Measurements from ENCODE around the gene FHOD3. TPM values are rescaled to one million over a fixed set of nuclear protein-coding genes. Genes with fewer than 3 reads are reported as not detected.

FHOD3 gene
- total and polyA plus RNA-seq, 2 of the 13 experiments (the other 11 are each of a cell fraction or from before 2014, with no cell fraction given), result 0.07 TPM; not detected in 1

DNA sequence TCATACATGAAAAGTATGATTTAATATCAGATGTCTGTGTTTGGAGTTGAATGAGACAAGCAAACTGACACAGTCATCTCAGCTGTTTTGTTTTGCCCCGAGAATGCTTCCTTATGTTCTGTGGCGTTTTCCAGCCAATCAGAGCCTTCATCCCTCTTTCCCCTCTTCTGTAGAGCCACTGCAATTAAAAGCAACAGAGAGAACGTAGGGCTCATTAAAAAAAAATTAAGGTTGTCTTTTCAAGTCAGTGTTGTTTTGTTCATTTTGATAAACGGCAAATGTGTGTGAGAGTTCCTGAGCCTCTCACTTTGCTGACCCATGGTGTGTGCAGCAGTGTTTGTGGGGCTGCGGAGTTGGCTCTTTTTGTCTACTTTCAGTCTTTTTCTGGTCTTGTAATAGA is 216.0 kb downstream of the FHOD3 start (continued):
- no peak for TF ChIP-seq ZBTB37 (CRISPR knock-in tag; IDR thresholded peaks at IDR 0.05)

GRCh38 chr18:36514778-36515177 is 217.3 kb downstream of the FHOD3 start:
- H3K79me2 ChIP-seq (ENCODE audit: insufficient read depth, low read length), result no peaks in the 10 kb centered on the region
- no peak overlapping the region for H3K27ac ChIP-seq (ENCODE audit: extremely low read length, insufficient read depth, low read length)
- peaks cover 0 to 11% of the 10 kb centered on the region in 2 experiments; a peak in 1 of 5 replicates for H3K27me3 ChIP-seq (ENCODE audit: control insufficient read depth in 1 of 2, insufficient read depth in 2 of 2, low read length in 2 of 2)
- H3K4me1 ChIP-seq (ENCODE audit: insufficient read depth, low read length), result no peaks in the 10 kb centered on the region
- no peaks in the 10 kb centered on the region for H3K36me3 ChIP-seq (replicated peaks in 1 of 2; ENCODE audit: control insufficient read depth in 1 of 2, insufficient read depth in 2 of 2, low read length in 2 of 2)
- ChIA-PET POLR2A (no interaction called here), CTCF (ENCODE audit: low intra/inter-chr PET ratio, low total read pairs) (no interaction called here)
- H3K9ac ChIP-seq (ENCODE audit: insufficient read depth, low read depth, low read length), result no peak overlapping the region
- no peak overlapping the region for H3K4me2 ChIP-seq (ENCODE audit: low read depth, low read length)
- no peak overlapping the region for H3K4me3 ChIP-seq (replicated peaks in 1 of 3; ENCODE audit: insufficient read depth in 1 of 3, low read depth in 2 of 3, low read length in 3 of 3)
- no peak overlapping the region for H2AFZ ChIP-seq (ENCODE audit: low read length)
- ATAC-seq (peak; percentile 65), FAIRE-seq (no peak), DNase-seq (ENCODE audit: low spot score) (no peak)
- H3K9me3 ChIP-seq (ENCODE audit: low read length), result no peaks in the 10 kb centered on the region
- 35% methylated on average over 3 of the region's 6 CpGs for WGBS (ENCODE audit: low lambda C conversion rate)
- no peaks in the 10 kb centered on the region for H4K20me1 ChIP-seq (ENCODE audit: insufficient read depth, low read length)
- intact Hi-C loops (cut with micrococcal nuclease; ENCODE audit: unreplicated experiment), result no loop called here
- in situ Hi-C loops (cut with HindIII; ENCODE audit: extremely low pct_ligation_motif_present, low pct_unique_long_range_greater_than_20kb), result no loop called here
- no TSS peak for BruUV-seq (replicated peaks)
- TF ChIP-seq MTF2 (CRISPR knock-in tag; IDR thresholded peaks at IDR 0.05; ENCODE audit: borderline replicate concordance) (no peak), ELF1 (CRISPR knock-in tag; IDR thresholded peaks at IDR 0.05) (no peak), NCOA5 (CRISPR knock-in tag; IDR thresholded peaks at IDR 0.05) (no peak), ARNTL (CRISPR knock-in tag; IDR thresholded peaks at IDR 0.05) (no peak), ZNF749 (CRISPR knock-in tag; IDR thresholded peaks at IDR 0.05; ENCODE audit: borderline replicate concordance) (no peak), ZMYM4 (CRISPR knock-in tag; IDR thresholded peaks at IDR 0.05) (no peak), ZNF75D (CRISPR knock-in tag; IDR thresholded peaks at IDR 0.05; ENCODE audit: borderline replicate concordance) (no peak), FOXM1 (CRISPR knock-in tag; IDR thresholded peaks at IDR 0.05) (no peak), ATF5 (CRISPR knock-in tag; IDR thresholded peaks at IDR 0.05; ENCODE audit: low read depth) (no peak), TRIM22 (IDR thresholded peaks at IDR 0.05) (no peak), GMEB2 (CRISPR knock-in tag; IDR thresholded peaks at IDR 0.05; ENCODE audit: low read depth) (no peak)

All from HepG2 (cell line).